Testis (tissue), 5 donors: ENCODE results near the gene ESYT2. TPM values are rescaled to one million over a fixed set of nuclear protein-coding genes. Genes with fewer than 3 reads are reported as not detected.
"Not testable (repeated sequence)": the region's sequence is repeated elsewhere in the genome, so short reads cannot be mapped to it uniquely, and the experiment has no call there.

Source experiments
- DNase-seq: peaks from one replicate; pipeline ENCODE4 v3.0.0-alpha.2; 2019
- H3K27ac ChIP-seq, 2 donors: fragments of 200-600 bp; sonication (generic); one replicate each; pipeline ENCODE4 v1.5.1; 2019
- H3K27me3 ChIP-seq: fragments of 200-600 bp; sonication (generic); one replicate; pipeline ENCODE4 v1.5.1; 2019
- H3K36me3 ChIP-seq: fragments of 200-600 bp; sonication (generic); one replicate; pipeline ENCODE4 v1.5.1; 2017; ENCODE audit warnings: low read depth; ENCODE audit errors: missing control alignments
- H3K4me1 ChIP-seq: fragments of 200-600 bp; sonication (generic); one replicate; pipeline ENCODE4 v1.5.1; 2019
- H3K4me3 ChIP-seq, 2 donors: fragments of 200-600 bp; sonication (generic); one replicate each; pipeline ENCODE4 v1.5.1; 2017 to 2019
- H3K9me3 ChIP-seq: fragments of 200-600 bp; sonication (generic); one replicate; pipeline ENCODE4 v1.5.1; 2017
- CTCF ChIP-seq, 3 experiments: fragments of 450-650 bp in 2 of 3; fragments of 200-600 bp in 1 of 3; sonication (generic) in 1 of 3; IDR thresholded peaks; one replicate each; pipeline ENCODE4 v1.5.1; 2016 to 2019; ENCODE audit warnings: antibody characterized with exemption in 3 of 3, mild to moderate bottlenecking in 2 of 3, moderate library complexity in 1 of 3
- POLR2A ChIP-seq: fragments of 450-650 bp; IDR thresholded peaks from one replicate; pipeline ENCODE4 v1.6.1; 2017; ENCODE audit warnings: antibody characterized with exemption, mild to moderate bottlenecking, moderate library complexity
- WGBS, 2 donors: methylation state at CpG; one replicate each; pipeline ENCODE4 v1.1.5; 2018; 5-methylcytosine and 5-hydroxymethylcytosine counted together
- intact Hi-C: fragments of 100-400 bp; cut with DNase I; formaldehyde crosslinking; loops from one replicate; pipeline ENCODE4 v1.15.1; 2023; ENCODE audit warnings: low total_unique reads
- long read RNA-seq, 2 donors: transcript quantifications; one replicate each; lab custom pipeline, GENCODE V29; 2026
- polyA plus RNA-seq: library from polyadenylated mRNA; stranded (reverse); fragments of 350-450 nt; fragmentation: Illumina TruSeq; extraction: RNeasy Lipid Tissue Mini Kit (QIAGEN cat#74804); gene quantifications from one replicate; pipeline ENCODE4 v1.2.3, GENCODE V29; 2014; ENCODE audit warnings: low read depth, low replicate concordance; ENCODE audit not compliant: insufficient read depth
- total RNA-seq, 2 donors: library from RNA; depleted of rRNA; stranded (reverse); fragments of >200 nt; gene quantifications; one replicate each; pipeline ENCODE4 v1.2.3, GENCODE V29; 2016

The ESYT2 gene
- total RNA-seq (10 to 100 TPM; 61.1 to 73.1 TPM), polyA plus RNA-seq (53.9 TPM)
- long read RNA-seq, donor 1, full-length matches to known transcripts, result 2 of 2 reads
- long read RNA-seq, donor 1, partial matches to known transcripts, result 0 of 2 reads
- long read RNA-seq, donor 1, other reads (novel, unspliced or antisense), result 0 of 2 reads
- long read RNA-seq, donor 2, partial matches to known transcripts, result 0 of 1 reads
- long read RNA-seq, donor 2, other reads (novel, unspliced or antisense), result 0 of 1 reads

- H3K4me3 ChIP-seq, result peak within 1 kb of the TSS; percentile 89 to 98
- peak within 1 kb of the TSS; percentile 98 to 100 for H3K27ac ChIP-seq
- intact Hi-C loops, result loop anchor here (10.0 kb wide), 1 partner anchor 125 kb away; the partner anchor contains the start of gene NCAPG2
- peak; percentile 98 for TF ChIP-seq POLR2A
- peak in 1 of 3 experiments; percentile 31 for TF ChIP-seq CTCF (IDR thresholded peaks at IDR 0.05)
- DNase-seq, result peak; percentile 99
- H3K9me3 ChIP-seq, result no peaks in the 10 kb centered on the region
- H3K27me3 ChIP-seq, result no peaks in the 10 kb centered on the region
- H3K4me1 ChIP-seq, result peaks cover 26% of the 10 kb centered on the region
- WGBS, 2 donors, result 0% methylated on average over 97 of the region's 120 CpGs; no CpG with 5 or more reads in 1 of the 2 donors
- H3K36me3 ChIP-seq, result no peaks in the 10 kb centered on the region
These were observed at the start of gene ESYT2 for GRCh38 chr7:158829342-158830210. Gene ESYT2, minus strand, starts transcription at chr7:158829509. Its CDS starts 91 bp downstream, at chr7:158829418.

- H3K27ac ChIP-seq, intact Hi-C loops, H3K4me1 ChIP-seq, H3K4me3 ChIP-seq, H3K36me3 ChIP-seq, DNase-seq, H3K27me3 ChIP-seq, H3K9me3 ChIP-seq: not testable (repeated sequence)
- WGBS, 2 donors, result 87 to 91% methylated on average over 34 to 41 of the region's 41 CpGs
These were observed 49.1 kb upstream of the ESYT2 start for GRCh38 chr7:158878151-158879079.

- Histone ChIP-seq H3K9me3 (no peaks in the 10 kb centered on the region), H3K4me1 (no peaks in the 10 kb centered on the region), H3K36me3 (no peaks in the 10 kb centered on the region), H3K27me3 (no peaks in the 10 kb centered on the region), H3K27ac (no peak overlapping the region), H3K4me3 (no peak overlapping the region)
- DNase-seq, result peak; percentile 4
- intact Hi-C loops, result no loop called here
- 94 to 96% methylated on average over 23 of the region's 23 CpGs for WGBS, 2 donors
- TF ChIP-seq POLR2A (no peak), CTCF (IDR thresholded peaks at IDR 0.05) (no peak)
These were observed 47.7 kb upstream of the ESYT2 start for GRCh38 chr7:158876984-158877383.

GRCh38 chr7:158869876-158870275, 40.6 kb upstream of the ESYT2 start:
- H3K36me3 ChIP-seq, result no peaks in the 10 kb centered on the region
- H3K4me3 ChIP-seq, result no peak overlapping the region
- no peaks in the 10 kb centered on the region for H3K27me3 ChIP-seq
- DNase-seq, result no peak
- H3K4me1 ChIP-seq, result peaks cover 1% of the 10 kb centered on the region
- TF ChIP-seq CTCF (IDR thresholded peaks at IDR 0.05) (no peak), POLR2A (no peak)
- no peaks in the 10 kb centered on the region for H3K9me3 ChIP-seq
- WGBS, 2 donors, result 91 to 92% methylated on average over 9 of the region's 9 CpGs
- no peak overlapping the region for H3K27ac ChIP-seq
- intact Hi-C loops, result no loop called here
